ENCODE results near the gene SYNPR.

DNA sequence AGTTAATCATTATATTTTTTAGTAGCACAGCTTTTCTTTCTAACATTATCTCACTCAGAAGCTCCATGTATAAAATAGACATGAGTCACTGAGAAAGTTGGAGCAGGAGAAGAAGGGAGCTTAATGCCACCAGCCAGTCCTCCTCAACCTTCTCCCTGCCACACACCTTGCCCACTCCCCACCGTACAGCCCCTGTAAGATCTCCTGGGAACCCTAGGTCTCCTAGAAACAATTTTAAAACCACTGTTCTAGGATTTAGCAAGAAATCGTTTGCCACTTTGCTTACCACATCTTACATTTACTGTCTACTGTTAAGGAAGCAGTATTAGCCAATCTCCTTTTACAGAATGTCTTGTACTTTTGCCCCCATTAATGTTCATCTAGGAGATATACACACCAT, 204.2 kb downstream of the SYNPR start:
- TF ChIP-seq, protein P1, sequence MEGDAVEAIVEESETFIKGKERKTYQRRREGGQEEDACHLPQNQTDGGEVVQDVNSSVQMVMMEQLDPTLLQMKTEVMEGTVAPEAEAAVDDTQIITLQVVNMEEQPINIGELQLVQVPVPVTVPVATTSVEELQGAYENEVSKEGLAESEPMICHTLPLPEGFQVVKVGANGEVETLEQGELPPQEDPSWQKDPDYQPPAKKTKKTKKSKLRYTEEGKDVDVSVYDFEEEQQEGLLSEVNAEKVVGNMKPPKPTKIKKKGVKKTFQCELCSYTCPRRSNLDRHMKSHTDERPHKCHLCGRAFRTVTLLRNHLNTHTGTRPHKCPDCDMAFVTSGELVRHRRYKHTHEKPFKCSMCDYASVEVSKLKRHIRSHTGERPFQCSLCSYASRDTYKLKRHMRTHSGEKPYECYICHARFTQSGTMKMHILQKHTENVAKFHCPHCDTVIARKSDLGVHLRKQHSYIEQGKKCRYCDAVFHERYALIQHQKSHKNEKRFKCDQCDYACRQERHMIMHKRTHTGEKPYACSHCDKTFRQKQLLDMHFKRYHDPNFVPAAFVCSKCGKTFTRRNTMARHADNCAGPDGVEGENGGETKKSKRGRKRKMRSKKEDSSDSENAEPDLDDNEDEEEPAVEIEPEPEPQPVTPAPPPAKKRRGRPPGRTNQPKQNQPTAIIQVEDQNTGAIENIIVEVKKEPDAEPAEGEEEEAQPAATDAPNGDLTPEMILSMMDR (IDR thresholded peaks at IDR 0.05): no peak
- TF ChIP-seq POLR2A (IDR thresholded peaks at IDR 0.05): no peak

Data from right lobe of liver (tissue), 4 donors.